ENCODE results near the gene ATP11C.

DNA sequence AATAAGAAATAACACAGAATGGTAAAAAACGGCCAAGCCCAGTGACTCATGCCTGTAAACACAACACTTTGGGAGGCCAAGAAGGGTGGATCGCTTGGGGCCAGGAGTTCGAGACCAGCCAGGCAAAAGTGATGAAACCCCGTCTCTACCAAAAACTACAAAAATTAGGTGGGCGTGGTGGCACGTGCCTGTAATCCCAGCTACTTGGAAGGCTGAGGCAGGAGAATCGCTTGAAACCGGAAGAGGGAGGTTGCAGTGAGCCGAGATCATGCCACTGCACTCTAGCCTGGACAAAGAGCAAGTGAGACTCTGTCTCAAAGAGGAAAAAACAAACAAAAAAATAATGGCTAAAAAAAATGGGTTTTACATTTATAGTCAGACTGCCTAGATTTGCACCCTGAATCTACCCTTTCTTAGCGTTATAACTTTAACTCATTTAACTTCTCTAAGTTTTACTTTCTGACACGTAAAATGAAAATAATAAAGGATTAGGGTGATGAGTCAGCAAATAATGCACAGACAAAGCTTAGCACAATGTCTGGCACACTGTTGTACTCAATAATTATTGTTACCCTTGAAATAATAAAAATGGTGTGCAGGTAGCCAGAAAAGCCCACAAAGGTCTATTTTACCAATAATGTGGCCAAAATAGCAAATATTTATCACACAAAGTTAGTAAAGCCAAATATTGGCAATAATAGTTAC is 55.0 kb downstream of the ATP11C start:
- TF ChIP-seq, protein P1, sequence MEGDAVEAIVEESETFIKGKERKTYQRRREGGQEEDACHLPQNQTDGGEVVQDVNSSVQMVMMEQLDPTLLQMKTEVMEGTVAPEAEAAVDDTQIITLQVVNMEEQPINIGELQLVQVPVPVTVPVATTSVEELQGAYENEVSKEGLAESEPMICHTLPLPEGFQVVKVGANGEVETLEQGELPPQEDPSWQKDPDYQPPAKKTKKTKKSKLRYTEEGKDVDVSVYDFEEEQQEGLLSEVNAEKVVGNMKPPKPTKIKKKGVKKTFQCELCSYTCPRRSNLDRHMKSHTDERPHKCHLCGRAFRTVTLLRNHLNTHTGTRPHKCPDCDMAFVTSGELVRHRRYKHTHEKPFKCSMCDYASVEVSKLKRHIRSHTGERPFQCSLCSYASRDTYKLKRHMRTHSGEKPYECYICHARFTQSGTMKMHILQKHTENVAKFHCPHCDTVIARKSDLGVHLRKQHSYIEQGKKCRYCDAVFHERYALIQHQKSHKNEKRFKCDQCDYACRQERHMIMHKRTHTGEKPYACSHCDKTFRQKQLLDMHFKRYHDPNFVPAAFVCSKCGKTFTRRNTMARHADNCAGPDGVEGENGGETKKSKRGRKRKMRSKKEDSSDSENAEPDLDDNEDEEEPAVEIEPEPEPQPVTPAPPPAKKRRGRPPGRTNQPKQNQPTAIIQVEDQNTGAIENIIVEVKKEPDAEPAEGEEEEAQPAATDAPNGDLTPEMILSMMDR (IDR thresholded peaks at IDR 0.05; ENCODE audit: poor library complexity), result no peak
- TF ChIP-seq EZH2 (IDR thresholded peaks at IDR 0.05; ENCODE audit: borderline replicate concordance), result no peak

Data from hepatocyte (in vitro differentiated cells).